SKM-1 treated with dmso at 0.1 percent for 144 hours (cell line): Measurements from ENCODE around the gene FXR2.

Experiments used
- DNase-seq: peaks from one replicate; lab custom pipeline; 2025; ENCODE audit not compliant: unreplicated experiment; lab: John Stamatoyannopoulos, UW

FXR2 gene

DNA sequence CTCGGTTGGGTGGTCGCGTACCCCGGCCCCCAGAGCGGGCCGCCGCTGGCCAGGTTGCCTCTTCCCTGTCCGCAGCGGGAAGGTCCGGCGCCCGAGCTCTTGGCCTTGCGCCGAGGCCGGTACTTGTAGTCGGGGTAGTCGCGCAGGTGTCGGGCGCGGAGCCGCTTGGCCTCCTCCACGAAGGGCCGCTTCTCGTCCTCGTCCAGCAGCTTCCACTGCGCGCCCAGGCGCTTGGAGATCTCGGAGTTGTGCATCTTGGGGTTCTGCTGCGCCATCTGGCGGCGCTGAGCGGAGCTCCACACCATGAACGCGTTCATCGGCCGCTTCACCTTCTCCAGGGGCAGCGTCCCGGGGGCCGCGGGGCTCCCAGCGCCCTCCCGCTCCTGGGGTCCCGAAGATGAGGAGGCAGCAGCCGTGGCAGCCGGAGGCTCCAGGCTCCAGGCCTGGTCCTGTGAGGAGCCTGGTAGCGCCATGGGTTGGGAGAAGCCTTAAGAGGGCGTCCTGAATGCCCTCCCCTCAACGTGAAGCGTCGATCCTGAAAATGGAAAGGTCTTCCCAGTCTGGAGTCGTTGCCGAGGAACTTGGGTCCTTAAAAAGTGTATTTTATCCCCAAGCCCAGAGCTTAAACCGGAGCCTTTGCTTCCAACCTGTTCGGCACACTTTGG lies 25.4 kb downstream of the FXR2 start:
- DNase-seq, result no peak

DNA sequence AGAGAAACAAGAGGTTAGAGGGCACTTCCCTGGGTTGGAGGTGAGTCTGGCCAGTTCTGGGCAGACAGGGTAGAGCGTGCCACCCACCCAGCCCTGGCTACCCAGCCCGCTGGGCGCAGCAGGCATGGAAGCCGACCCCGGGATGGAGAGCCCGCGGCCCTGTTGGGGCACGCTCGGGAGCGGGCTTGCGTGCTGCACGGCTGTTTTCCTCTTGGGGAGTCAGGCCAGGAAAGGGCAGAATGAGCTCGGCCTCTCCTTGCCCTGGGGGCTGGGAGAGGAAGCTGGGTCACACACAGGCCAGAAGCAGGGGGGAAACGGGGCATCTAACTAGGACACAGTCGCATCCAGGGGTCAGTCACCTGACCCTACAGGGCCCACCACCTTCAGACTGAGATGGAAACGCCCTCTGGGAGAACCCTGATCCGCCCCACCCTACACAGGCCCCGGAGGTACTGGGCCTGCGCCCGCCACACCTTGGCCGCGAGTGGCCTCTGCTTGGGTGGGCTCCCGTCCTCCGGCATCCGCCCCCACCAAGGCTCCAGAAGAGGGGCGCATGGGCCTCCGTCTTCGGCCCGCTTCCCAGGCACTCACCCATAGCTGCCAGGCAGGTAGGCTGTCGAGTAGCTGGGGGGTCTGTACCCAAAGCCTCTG lies 26.0 kb downstream of the FXR2 start:
- DNase-seq, result no peak

DNA sequence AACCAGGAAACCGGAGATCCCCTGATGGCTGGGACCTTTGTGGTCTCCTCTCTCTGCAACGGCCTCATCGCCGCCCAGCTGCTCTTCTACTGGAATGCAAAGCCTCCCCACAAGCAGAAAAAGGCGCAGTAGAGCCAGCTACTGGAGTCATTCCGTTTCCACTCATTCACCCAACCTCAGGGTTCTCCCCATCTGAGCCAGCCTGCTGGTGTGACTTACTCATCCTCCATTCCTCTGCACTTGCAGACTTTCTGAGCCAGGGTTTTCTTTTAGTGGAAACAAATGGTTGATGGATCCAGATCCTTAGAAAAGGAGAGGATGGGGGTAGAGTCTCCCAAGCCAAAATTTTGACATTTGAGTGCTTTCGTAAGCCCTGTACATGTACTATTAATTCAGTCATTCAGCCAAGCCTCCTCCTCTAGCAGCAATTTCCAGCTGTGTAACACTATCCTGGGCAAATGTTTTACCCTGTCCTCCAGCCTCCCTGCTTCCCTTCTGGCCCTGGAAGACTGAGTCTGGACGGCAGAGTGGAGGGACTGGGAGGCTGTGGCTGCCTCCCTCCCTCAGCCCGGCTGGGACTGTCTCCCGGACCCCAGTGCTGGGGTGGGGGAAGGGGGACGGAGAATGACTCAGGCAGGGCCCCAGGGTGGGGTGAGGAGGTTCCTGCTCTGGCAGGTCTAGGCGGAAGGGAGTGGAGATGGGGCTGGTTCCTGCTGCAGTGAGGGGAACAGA lies 27.1 kb downstream of the FXR2 start:
- no peak for DNase-seq

DNA sequence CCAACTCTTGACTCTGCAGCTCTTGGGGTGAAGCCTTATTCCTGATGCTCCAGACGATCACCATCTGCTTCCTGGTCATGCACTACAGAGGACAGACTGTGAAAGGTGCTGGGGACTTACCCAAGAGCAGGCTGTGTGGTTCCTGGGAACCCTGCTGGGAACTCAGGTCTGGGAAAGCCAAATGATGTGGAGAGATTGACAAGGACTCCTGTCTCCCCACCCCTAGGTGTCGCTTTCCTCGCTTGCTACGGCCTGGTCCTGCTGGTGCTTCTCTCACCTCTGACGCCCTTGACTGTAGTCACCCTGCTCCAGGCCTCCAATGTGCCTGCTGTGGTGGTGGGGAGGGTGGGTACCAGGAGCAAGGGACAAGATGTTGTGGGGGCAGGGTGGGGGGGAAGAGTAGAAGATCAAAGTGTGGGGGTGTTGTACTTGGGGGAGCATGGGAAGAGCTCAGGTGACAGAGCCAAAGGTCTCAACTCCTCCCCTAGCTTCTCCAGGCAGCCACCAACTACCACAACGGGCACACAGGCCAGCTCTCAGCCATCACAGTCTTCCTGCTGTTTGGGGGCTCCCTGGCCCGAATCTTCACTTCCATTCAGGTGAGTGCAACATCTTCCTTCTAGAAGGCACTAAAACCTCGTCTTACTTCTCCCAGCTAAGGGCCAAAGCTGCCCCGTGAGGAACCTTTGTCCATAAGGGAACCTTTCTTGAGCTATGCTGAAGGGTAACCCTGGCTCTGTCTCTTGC lies 27.9 kb downstream of the FXR2 start:
- DNase-seq, result no peak

DNA sequence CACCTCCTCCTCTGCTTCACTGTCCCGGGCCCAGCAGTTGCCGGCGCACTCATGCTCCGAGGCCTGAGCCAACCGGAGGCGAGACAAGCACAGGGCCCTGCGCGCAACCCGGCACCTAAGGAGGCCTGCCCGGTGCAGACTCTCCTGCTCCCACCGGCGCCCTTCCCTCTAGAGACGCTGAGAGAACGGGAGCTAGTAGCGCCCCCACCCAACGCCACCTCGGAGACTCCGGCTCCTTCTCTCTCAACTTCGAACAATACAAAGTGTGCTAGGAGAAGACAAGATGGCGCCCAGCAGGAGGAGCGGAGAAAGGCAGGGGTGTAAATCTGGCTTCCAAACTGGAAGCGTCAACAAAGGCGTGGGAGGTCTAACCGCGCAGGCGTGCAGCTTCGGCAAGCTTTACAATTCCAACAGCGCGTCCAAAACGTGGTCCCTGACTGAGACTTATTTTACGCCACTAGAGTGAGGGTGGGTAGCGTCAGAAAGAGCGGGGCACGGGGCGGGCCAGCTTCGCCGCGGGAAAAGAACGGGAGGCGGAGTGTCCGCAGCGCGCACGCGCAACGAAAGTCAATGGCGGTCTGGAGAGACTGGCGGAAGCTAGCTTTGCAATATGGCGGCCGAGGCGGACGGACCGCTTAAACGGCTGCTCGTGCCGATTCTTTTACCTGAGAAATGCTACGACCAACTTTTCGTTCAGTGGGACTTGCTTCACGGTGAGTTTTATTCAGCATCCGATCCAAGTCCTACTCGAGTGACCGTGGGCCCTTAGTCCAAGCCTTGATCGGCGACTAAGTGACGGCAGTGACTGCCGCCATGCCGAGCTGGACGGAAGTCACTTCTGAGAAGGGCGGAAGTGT lies 31.2 kb downstream of the FXR2 start, which contains the start of gene MPDU1:
Gene MPDU1 (plus strand): TSS at position 600 of the 857 bp plus-strand sequence. CDS start 11 bp downstream, at position 611.
- peak; percentile 79 for DNase-seq

DNA sequence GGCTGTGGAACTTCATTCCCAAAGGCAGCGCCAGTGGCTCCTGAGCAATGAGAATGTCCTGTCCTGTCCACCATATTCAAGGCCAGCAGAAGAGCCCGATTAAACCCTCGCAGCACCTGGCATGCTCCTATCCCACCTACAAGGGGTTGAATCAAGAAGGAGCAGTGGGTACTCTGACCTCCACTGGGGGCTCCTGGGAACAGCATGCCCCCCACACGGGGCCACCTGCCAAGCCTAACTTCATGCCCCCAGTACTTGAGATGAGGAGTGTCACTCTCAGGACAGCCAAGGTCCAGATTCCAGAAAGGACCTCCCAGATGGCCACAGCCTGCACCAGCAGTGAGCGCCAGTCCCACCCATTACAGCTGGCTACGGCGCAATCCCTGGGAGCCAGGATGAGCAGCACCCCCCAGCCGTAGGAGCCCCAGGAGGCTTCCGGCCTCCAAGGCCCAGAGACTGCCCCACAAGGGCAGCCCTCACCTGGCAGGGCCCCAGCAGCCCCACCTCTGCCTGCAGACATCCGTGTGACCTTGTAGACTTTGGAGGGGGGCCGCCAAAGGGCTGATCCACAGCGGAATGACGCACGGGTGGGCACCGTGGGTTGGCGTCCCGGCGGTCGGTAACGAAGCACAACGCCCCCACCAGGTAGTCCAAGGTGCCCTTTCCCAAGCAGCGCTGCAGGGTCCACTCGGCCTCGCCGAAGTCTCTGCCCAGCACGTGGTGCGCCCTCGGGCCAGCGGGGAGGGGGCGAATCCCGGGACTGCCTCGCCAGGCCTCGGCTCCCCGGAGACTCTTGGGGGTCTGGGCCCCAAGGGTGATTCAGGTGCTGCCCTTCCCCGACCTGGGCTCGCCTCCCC lies 32.1 kb downstream of the FXR2 start:
- DNase-seq, result no peak

DNA sequence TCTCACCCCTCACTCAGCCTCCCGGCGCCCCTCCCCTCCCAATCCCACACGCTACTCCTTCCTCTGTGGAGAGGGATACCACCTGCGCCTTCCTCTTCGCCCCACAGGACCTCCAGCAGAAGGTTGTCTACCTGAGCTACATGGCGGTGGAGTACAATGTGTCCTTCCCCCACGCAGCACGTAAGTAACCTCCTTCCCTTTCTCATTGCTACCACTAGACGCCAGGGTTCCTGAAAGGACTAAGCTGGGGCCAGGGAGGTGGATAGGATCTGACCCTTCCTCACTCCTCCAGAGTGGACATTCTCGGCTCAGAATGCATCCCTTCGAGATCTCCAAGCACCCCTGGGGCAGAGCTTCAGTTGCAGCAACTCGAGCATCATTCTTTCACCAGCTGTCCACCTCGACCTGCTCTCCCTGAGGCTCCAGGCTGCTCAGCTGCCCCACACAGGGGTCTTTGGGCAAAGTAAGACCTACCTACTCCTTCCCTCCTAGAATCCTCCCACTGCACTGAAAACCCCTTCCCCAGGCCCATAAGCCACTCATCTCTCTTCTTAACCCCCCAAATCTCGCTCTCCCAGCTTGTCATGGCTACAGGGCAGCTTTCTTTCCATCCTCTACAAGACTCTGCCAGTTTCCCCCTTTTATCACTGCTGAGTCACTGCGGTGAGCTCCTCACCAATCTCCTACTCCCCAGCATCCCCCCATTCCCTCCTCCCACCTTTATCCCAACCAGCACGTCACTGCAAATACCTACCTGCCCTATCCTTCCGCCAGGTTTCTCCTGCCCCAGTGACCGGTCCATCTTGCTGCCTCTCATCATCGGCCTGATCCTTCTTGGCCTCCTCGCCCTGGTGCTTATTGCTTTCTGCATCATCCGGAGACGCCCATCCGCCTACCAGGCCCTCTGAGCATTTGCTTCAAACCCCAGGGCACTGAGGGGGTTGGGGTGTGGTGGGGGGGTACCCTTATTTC lies 33.8 kb downstream of the FXR2 start:
- DNase-seq, result no peak

DNA sequence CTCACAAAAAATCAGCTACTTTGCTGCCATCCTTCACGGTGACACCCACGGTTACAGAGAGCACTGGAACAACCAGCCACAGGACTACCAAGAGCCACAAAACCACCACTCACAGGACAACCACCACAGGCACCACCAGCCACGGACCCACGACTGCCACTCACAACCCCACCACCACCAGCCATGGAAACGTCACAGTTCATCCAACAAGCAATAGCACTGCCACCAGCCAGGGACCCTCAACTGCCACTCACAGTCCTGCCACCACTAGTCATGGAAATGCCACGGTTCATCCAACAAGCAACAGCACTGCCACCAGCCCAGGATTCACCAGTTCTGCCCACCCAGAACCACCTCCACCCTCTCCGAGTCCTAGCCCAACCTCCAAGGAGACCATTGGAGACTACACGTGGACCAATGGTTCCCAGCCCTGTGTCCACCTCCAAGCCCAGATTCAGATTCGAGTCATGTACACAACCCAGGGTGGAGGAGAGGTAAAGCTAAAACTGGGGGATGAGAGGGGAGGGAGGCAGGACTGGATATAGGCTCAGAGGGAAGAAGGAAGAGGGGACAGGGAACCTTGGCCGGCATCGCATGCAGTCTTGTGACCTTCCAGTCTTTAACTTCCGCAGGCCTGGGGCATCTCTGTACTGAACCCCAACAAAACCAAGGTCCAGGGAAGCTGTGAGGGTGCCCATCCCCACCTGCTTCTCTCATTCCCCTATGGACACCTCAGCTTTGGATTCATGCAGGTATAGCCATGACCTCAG lies 34.7 kb downstream of the FXR2 start:
- DNase-seq, result peak; percentile 55

DNA sequence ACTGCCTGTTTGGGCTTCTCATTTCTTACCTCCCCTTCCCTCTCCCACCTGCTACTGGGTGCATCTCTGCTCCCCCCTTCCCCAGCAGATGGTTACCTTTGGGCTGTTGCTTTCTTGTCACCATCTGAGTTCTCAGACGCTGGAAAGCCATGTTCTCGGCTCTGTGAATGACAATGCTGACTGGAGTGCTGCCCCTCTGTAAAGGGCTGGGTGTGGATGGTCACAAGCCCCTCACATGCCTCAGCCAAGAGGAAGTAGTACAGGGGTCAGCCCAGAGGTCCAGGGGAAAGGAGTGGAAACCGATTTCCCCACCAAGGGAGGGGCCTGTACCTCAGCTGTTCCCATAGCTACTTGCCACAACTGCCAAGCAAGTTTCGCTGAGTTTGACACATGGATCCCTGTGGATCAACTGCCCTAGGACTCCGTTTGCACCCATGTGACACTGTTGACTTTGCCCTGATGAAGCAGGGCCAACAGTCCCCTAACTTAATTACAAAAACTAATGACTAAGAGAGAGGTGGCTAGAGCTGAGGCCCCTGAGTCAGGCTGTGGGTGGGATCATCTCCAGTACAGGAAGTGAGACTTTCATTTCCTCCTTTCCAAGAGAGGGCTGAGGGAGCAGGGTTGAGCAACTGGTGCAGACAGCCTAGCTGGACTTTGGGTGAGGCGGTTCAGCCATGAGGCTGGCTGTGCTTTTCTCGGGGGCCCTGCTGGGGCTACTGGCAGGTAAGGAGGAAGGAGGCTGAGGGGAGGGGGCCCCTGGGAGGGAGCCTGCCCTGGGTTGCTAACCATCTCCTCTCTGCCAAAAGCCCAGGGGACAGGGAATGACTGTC lies 35.5 kb downstream of the FXR2 start, which contains the start of gene CD68:
Gene CD68 (plus strand): TSS at position 638 of the 833 bp plus-strand sequence. CDS start 40 bp downstream, at position 678.
- peak; percentile 83 for DNase-seq

DNA sequence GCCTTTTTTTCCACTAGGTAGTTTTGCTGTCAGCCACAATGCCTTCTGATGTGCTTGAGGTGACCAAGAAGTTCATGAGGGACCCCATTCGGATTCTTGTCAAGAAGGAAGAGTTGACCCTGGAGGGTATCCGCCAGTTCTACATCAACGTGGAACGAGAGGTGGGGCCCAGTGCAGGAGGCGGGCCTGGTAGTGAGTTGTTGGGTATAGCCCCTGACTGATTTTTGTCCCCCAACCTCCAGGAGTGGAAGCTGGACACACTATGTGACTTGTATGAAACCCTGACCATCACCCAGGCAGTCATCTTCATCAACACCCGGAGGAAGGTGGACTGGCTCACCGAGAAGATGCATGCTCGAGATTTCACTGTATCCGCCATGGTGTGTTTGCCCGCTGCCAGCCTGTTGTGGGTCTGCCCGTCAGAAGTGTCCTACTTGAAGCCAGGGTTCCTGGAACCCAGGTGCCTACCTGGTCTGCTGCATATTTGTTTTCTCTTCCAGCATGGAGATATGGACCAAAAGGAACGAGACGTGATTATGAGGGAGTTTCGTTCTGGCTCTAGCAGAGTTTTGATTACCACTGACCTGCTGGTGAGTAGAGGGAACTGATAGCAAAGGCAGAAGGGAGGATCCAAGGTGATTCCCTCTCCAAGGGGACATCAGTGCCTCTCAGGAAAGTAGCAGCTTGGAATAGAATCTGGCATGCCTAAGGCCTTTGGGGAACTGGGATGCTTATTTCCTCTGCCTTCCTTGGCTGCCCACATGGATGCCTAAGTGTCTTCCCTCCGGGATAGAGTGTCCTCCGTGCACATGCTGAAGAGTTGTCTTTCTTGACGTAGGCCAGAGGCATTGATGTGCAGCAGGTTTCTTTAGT lies 37.1 kb downstream of the FXR2 start:
- no peak for DNase-seq

DNA sequence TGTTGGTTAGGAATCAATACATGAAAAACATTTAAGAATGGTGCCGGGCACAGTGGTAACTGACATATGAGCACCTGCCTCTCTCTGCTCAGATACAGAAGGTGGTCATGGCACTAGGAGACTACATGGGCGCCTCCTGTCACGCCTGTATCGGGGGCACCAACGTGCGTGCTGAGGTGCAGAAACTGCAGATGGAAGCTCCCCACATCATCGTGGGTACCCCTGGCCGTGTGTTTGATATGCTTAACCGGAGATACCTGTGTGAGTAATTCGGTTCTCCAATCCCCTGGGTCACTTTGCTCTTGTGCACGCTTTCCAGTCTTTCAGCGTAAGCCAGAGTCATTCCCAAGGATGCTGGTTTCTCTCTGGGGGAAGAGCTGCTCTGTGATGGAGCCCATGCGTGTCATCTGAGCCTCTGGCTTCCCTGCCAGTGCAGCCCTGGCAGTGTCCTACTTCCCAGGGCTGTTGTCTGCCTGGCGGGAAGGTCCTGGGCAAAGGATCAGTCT lies 38.2 kb downstream of the FXR2 start:
- no peak for DNase-seq

DNA sequence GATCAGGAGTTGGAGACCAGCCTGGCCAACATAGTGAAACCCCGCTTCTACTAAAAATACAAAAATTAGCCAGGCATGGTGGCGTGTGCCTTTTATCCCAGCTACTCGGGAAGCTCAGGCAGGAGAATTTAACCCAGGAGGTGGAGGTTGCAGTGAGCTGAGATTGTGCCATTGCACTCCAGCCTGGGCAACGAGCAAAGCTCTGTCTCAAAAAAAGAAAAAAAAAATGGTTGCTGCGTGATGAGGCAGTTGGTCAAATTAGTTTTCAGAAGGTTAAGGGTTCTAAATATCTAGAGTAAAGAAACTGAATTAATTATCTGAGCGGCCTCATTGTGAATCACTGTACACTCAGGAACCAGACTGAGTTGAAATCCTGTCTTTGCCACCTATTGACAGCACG lies 38.7 kb downstream of the FXR2 start:
- DNase-seq, result no peak

DNA sequence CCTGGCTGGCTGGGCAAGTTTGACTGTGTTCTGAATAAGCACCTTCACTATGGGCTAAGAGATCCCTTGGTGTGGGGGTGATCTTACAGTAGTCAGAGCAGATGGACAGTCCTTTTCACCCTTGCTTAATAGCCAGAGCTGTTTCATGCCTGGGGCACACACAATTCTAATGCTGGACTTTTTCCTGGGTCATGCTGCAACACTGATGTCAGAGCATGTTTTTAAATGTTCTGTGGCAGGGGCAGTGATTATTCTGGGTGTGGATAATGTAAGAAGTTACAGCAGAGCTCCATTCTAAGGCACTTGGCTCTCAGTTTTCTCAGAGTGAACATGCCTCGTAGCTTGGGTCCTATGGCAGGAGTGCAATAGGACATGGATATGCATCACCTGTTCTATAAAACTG lies 39.2 kb downstream of the FXR2 start:
- DNase-seq, result no peak

DNA sequence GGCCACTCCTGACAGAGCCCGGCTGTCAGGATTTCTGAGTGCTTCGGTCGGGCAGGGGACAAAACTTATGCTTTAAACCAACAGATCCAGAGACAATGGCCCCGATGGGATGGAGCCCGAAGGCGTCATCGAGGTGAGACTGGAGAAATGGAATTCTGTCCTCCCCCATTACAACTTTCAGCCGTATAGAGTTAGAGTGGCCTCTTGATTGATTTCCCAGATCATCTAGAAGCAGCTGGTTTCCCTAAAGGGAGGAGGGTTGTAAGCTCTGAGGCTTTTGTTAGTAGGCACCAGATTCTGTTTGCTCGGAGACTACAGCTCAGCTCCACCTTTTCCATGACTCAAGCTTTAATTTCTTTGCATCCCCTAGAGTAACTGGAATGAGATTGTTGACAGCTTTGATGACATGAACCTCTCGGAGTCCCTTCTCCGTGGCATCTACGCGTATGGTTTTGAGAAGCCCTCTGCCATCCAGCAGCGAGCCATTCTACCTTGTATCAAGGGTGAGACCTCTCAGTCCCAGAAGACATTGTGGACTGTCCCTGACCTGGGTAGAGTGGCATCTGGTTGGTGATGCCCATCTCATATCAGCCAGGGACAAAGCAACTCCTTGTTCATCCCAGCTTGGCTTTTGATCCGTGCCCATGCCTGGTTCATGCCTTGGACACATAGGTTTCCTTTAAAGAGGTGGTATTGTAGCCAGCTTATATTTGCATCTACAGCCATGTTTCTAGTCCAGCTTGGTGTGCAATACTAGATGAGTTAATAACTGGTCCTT lies 40.3 kb downstream of the FXR2 start:
- DNase-seq, result no peak
